OCI-LY7 (cell line): ENCODE measurements around the gene RFC5. TPM values are rescaled to one million over a fixed set of nuclear protein-coding genes. Genes with fewer than 3 reads are reported as not detected.

ENCODE experiments used
- BruUV-seq: library from RNA; stranded (reverse); fragments of 400-500 nt; replicated peaks from 2 replicates; lab custom pipeline; 2021; lab: Mats Ljungman, UMichigan
- CTCF ChIA-PET: fragments of 300-600 bp; sonication (Branson Sonifier 250); formaldehyde crosslinking; loops from one replicate; lab custom pipeline; 2022; ENCODE audit warnings: antibody characterized with exemption; ENCODE audit not compliant: unreplicated experiment; lab: Charles Lee
- POLR2A ChIA-PET: fragments of 300-600 bp; sonication (Branson Sonifier 250); formaldehyde crosslinking; loops from one replicate; lab custom pipeline; 2022; ENCODE audit warnings: antibody characterized with exemption; lab: Charles Lee
- DNase-seq: peaks from one replicate; pipeline ENCODE4 v3.0.0-alpha.2; 2015; ENCODE audit warnings: low spot score
- H2AFZ ChIP-seq: fragments of 200-600 bp; sonication (generic), shearing (Covaris generic); 2 replicates; pipeline ENCODE4 v1.6.1; 2014; ENCODE audit warnings: mild to moderate bottlenecking, antibody characterized with exemption, low read length, moderate library complexity
- H3K27ac ChIP-seq: fragments of 200-600 bp; sonication (generic); 2 replicates; pipeline ENCODE4 v1.5.1; 2014; ENCODE audit warnings: mixed run types, low read depth, mild to moderate bottlenecking, moderate library complexity, low read length, inconsistent platforms; ENCODE audit not compliant: poor library complexity, severe bottlenecking
- H3K36me3 ChIP-seq: fragments of 200-600 bp; sonication (generic); 2 replicates; pipeline ENCODE4 v1.6.1; 2014; ENCODE audit warnings: mild to moderate bottlenecking, antibody characterized with exemption, low read length, moderate library complexity, mixed read lengths; ENCODE audit not compliant: insufficient read depth
- H3K4me1 ChIP-seq: fragments of 200-600 bp; sonication (generic); 2 replicates; pipeline ENCODE4 v1.5.1; 2014; ENCODE audit warnings: mild to moderate bottlenecking, low read length; ENCODE audit not compliant: insufficient read depth, poor library complexity, severe bottlenecking
- H3K4me2 ChIP-seq: fragments of 200-600 bp; sonication (generic); 2 replicates; pipeline ENCODE4 v1.6.1; 2014; ENCODE audit warnings: mild to moderate bottlenecking, low read length
- H3K4me3 ChIP-seq: fragments of 200-600 bp; sonication (generic); 2 replicates; pipeline ENCODE4 v1.5.1; 2014; ENCODE audit warnings: mild to moderate bottlenecking, low read depth, low read length; ENCODE audit not compliant: poor library complexity, severe bottlenecking
- H3K79me2 ChIP-seq: fragments of 200-600 bp; sonication (generic); 2 replicates; pipeline ENCODE4 v1.6.1; 2016; ENCODE audit warnings: low read depth, mild to moderate bottlenecking, low read length, moderate library complexity, mixed read lengths; ENCODE audit not compliant: insufficient read depth
- H3K9me2 ChIP-seq: fragments of 200-600 bp; sonication (generic); 2 replicates; pipeline ENCODE4 v1.6.1; 2016; ENCODE audit warnings: mild to moderate bottlenecking, low read length, mixed read lengths; ENCODE audit not compliant: insufficient read depth
- H3K9me3 ChIP-seq: fragments of 200-600 bp; sonication (generic); 2 replicates; pipeline ENCODE4 v1.6.1; 2014; ENCODE audit warnings: mild to moderate bottlenecking, mixed run types, low read length, mixed read lengths
- H4K20me1 ChIP-seq: fragments of 200-600 bp; sonication (generic); 2 replicates; pipeline ENCODE4 v1.6.1; 2014; ENCODE audit warnings: mild to moderate bottlenecking, antibody characterized with exemption, low read length, moderate library complexity, mixed read lengths; ENCODE audit not compliant: insufficient read depth
- EZH2phosphoT487 ChIP-seq: fragments of 200-600 bp; sonication (generic); IDR thresholded peaks from 2 replicates; pipeline ENCODE4 v1.6.1; 2018; ENCODE audit warnings: low read depth, borderline replicate concordance, mild to moderate bottlenecking, mixed run types, antibody characterized with exemption, low read length, moderate library complexity, mixed read lengths
- intact Hi-C: fragments of 100-400 bp; cut with micrococcal nuclease; formaldehyde crosslinking; loops from one replicate; pipeline ENCODE4 v1.10.0; 2022; ENCODE audit not compliant: unreplicated experiment
- total RNA-seq, 2 experiments: library from RNA; depleted of rRNA in 1 of 2; stranded (reverse); fragments of >200 nt in 1 of 2; shearing (Covaris generic) in 1 of 2; gene quantifications; 2 replicates each; pipeline ENCODE4 v1.2.3, GENCODE V29; 2014 to 2022
- TF ChIP-seq, protein P1 (sequence below): fragments of 200-600 bp; sonication (generic); conservative IDR thresholded peaks from 2 replicates; pipeline ENCODE4 v1.5.1; 2014; ENCODE audit warnings: mild to moderate bottlenecking, antibody characterized with exemption, low read length, moderate library complexity, mixed read lengths

Gene RFC5
- total RNA-seq, 2 experiments from 2014 or later = 68.3 to 91.4 TPM

DNA sequence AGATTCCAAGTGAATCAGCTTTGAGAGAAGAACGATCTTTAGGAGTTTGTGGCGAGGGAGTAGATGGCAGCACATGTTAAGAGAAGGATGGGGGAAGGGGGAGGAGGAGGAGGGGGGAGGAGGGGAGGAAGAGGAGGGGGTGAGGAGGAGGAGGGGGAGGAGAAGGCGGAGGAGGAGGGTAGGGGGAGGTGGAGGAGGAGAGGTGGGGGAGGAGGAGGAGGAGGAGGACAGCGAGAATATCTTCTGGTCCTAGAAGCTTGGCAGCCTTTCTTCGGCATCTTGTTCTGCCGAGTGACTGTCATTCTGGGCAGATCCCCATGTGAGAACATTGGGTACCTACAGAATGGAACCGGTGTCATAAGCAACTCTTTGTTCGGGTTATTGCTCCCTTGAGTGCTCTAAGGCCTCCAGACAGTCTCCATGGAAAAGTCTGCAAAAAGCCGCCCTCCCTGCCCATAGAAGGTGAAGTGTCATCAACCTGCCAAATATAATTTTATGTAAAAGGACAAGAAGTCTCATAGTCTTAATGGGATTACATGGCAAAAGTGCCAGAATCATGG, 6.9 kb downstream of the RFC5 start:
- H3K27ac ChIP-seq = no peak overlapping the region
- no peaks in the 10 kb centered on the region for H4K20me1 ChIP-seq
- peaks cover 5% of the 10 kb centered on the region for H3K4me1 ChIP-seq
- peaks cover 95% of the 10 kb centered on the region for H3K36me3 ChIP-seq
- no peak overlapping the region for H3K4me3 ChIP-seq
- H3K9me2 ChIP-seq = no peaks in the 10 kb centered on the region
- ChIA-PET POLR2A (no interaction called here), CTCF (no interaction called here)
- intact Hi-C loops = no loop called here
- no TSS peak for BruUV-seq
- H3K79me2 ChIP-seq = peaks cover 6% of the 10 kb centered on the region; the same call in 1 of the 2 replicates
- no peak overlapping the region for H3K4me2 ChIP-seq
- TF ChIP-seq, protein P1, sequence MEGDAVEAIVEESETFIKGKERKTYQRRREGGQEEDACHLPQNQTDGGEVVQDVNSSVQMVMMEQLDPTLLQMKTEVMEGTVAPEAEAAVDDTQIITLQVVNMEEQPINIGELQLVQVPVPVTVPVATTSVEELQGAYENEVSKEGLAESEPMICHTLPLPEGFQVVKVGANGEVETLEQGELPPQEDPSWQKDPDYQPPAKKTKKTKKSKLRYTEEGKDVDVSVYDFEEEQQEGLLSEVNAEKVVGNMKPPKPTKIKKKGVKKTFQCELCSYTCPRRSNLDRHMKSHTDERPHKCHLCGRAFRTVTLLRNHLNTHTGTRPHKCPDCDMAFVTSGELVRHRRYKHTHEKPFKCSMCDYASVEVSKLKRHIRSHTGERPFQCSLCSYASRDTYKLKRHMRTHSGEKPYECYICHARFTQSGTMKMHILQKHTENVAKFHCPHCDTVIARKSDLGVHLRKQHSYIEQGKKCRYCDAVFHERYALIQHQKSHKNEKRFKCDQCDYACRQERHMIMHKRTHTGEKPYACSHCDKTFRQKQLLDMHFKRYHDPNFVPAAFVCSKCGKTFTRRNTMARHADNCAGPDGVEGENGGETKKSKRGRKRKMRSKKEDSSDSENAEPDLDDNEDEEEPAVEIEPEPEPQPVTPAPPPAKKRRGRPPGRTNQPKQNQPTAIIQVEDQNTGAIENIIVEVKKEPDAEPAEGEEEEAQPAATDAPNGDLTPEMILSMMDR = no peak
- no peak for TF ChIP-seq EZH2phosphoT487
- H3K9me3 ChIP-seq = no peaks in the 10 kb centered on the region
- DNase-seq = no peak
- H2AFZ ChIP-seq = no peak overlapping the region

DNA sequence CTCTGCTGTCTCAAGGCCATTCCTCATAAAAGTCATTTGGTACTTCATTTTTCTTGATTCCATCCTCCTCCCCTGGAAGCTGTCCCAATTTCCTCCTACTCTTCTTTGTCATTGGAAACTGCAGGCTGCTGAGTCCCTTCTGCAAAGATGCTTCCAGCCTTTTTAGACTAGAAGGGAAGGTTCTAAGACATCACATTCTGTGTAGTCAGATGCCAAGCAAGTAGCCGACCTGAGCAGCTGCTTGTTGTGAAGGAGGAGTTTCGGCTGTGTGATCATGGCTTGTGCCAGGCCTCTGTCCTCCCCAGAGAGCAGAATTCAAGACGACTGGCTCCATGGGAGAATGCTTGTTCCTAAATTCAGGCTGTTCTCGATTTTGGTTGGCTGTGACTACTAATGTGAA, 8.7 kb downstream of the RFC5 start:
- CTCF ChIA-PET = no interaction called here
- no peak overlapping the region for H2AFZ ChIP-seq
- TF ChIP-seq EZH2phosphoT487 = no peak
- TF ChIP-seq, protein P1 = no peak
- H3K4me3 ChIP-seq = no peak overlapping the region
- H3K27ac ChIP-seq = no peak overlapping the region
- no peaks in the 10 kb centered on the region for H3K79me2 ChIP-seq
- no peaks in the 10 kb centered on the region for H3K9me3 ChIP-seq
- intact Hi-C loops = no loop called here
- DNase-seq = no peak
- POLR2A ChIA-PET = no interaction called here
- H3K9me2 ChIP-seq = no peaks in the 10 kb centered on the region
- no peaks in the 10 kb centered on the region for H4K20me1 ChIP-seq
- no peaks in the 10 kb centered on the region for H3K4me1 ChIP-seq
- no peak overlapping the region for H3K4me2 ChIP-seq
- no TSS peak for BruUV-seq
- H3K36me3 ChIP-seq = peaks cover 95% of the 10 kb centered on the region

DNA sequence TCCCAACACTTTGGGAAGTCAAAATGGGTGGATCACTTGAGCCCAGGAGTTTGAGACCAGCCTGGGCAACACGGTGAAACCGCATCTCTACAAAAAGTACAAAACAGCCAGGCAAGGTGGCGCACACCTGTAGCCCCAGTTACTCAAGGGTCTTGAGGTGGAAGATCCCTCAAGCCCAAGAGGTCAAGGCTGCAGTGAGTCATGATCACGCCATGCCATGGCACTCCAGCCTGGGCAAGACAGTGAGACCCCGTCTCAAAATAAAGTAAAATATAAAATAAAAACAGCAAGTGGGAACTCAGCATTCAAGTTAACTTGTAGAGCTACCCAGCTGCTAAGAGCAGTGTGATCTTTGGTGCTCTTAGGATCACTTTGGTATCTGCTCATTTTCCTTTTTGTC, 12.7 kb downstream of the RFC5 start:
- no peaks in the 10 kb centered on the region for H4K20me1 ChIP-seq
- no peaks in the 10 kb centered on the region for H3K9me3 ChIP-seq
- intact Hi-C loops = no loop called here
- DNase-seq = no peak
- H3K4me3 ChIP-seq = no peak overlapping the region
- POLR2A ChIA-PET = no interaction called here
- TF ChIP-seq EZH2phosphoT487 = no peak
- TF ChIP-seq, protein P1 = no peak
- no peak overlapping the region for H3K27ac ChIP-seq
- CTCF ChIA-PET = no interaction called here
- no peaks in the 10 kb centered on the region for H3K4me1 ChIP-seq
- no peak overlapping the region for H2AFZ ChIP-seq
- H3K9me2 ChIP-seq = no peaks in the 10 kb centered on the region
- BruUV-seq = no TSS peak
- peaks cover 99% of the 10 kb centered on the region for H3K36me3 ChIP-seq
- H3K79me2 ChIP-seq = no peaks in the 10 kb centered on the region
- no peak overlapping the region for H3K4me2 ChIP-seq
